D721Med (cell line): ENCODE results near the gene APOBEC3C.
"Not testable (repeated sequence)": the region's sequence is repeated elsewhere in the genome, so short reads cannot be mapped to it uniquely, and the experiment has no call there.

ENCODE experiments used
- DNase-seq: peaks from one replicate; pipeline ENCODE4 v3.0.0; 2011; ENCODE audit warnings: low spot score; ENCODE audit not compliant: insufficient read length
- FAIRE-seq: peaks from 2 replicates; lab custom pipeline; 2011; peaks lifted over from hg19 to GRCh38; lab: Jason Lieb, UNC
- TF ChIP-seq, protein P1 (sequence below): IDR thresholded peaks from 2 replicates; pipeline ENCODE4 v1.5.1; 2012; ENCODE audit warnings: mild to moderate bottlenecking, control low read depth; ENCODE audit not compliant: insufficient read depth; ENCODE audit errors: missing control alignments

The APOBEC3C gene

DNA sequence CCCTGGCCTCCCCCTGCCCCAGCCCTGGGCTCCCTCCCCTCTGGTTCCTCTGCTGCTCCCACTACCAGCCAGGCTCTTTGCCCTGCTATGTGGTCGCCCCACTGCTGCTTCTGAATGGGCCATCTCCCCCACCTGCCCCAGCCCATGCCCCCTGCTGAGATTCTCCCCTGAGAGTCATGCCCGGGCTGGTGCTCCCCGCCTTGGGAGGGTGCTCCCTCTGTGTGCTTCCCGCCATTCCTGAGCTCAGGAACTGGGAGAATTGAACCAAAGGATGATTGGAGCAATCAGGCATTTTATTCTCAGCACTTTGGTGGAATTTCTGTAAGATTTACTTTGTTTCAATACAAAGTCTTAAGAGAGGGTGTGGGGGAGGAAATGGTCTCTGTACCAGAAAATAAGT lies 13.7 kb downstream of the APOBEC3C start:
- TF ChIP-seq, protein P1, sequence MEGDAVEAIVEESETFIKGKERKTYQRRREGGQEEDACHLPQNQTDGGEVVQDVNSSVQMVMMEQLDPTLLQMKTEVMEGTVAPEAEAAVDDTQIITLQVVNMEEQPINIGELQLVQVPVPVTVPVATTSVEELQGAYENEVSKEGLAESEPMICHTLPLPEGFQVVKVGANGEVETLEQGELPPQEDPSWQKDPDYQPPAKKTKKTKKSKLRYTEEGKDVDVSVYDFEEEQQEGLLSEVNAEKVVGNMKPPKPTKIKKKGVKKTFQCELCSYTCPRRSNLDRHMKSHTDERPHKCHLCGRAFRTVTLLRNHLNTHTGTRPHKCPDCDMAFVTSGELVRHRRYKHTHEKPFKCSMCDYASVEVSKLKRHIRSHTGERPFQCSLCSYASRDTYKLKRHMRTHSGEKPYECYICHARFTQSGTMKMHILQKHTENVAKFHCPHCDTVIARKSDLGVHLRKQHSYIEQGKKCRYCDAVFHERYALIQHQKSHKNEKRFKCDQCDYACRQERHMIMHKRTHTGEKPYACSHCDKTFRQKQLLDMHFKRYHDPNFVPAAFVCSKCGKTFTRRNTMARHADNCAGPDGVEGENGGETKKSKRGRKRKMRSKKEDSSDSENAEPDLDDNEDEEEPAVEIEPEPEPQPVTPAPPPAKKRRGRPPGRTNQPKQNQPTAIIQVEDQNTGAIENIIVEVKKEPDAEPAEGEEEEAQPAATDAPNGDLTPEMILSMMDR, result no peak
- DNase-seq (no peak), FAIRE-seq (no peak)

GRCh38 chr22:39028281-39028680 lies 14.2 kb downstream of the APOBEC3C start:
- DNase-seq (no peak), FAIRE-seq (no peak)
- TF ChIP-seq, protein P1, result no peak

- DNase-seq (no peak), FAIRE-seq (no peak)
- TF ChIP-seq, protein P1, result no peak
These were observed 15.2 kb downstream of the APOBEC3C start for GRCh38 chr22:39029227-39029626.

DNA sequence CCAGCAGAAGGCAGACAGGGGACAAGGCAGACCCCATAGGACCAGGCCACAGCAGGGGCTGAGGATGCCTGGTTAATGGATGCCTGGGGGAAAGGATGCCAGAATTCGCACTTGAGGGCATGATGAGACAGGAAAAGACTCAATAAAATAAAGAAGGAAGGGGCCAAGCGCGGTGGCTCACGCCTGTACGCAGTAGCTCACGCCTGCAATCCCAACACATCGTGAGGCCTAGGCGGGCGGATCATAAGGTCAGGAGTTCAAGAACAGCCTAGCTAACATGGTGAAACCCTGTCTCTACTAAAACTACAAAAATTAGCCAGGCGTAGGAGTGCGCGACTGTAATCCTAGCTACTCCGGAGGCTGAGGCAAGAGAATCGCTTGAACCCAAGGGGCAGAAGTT lies 16.6 kb downstream of the APOBEC3C start:
- no peak for DNase-seq
- TF ChIP-seq, protein P1, result no peak

DNA sequence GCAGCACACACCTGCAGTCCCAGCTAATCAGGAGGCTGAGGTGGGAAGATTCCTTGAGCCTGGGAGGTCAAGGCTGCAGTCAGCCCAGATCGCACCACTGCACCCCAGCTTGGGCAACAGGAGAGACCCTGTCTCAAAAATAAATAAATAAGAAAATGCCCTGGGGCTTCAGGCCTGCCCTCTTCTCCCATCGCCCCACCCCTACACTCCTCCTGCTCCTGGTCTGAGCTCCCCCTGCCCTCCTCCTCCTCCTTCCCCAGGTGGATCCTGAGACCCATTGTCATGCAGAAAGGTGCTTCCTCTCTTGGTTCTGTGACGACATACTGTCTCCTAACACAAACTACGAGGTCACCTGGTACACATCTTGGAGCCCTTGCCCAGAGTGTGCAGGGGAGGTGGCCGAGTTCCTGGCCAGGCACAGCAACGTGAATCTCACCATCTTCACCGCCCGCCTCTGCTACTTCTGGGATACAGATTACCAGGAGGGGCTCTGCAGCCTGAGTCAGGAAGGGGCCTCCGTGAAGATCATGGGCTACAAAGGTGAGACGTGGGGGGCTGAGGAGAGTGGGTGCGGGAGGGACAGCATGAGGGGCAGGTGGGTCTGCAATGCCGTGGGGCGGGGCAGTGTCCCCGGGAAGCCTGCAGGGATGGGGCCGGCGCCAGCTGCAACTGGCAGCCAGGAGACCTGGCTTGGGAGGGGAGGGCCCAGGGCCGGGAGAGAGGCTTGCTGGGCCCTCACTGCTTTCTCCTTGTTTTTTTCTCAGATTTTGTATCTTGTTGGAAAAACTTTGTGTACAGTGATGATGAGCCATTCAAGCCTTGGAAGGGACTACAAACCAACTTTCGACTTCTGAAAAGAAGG lies 17.6 kb downstream of the APOBEC3C start:
- FAIRE-seq, DNase-seq: not testable (repeated sequence)

More for the DNA sequence above, 16.6 kb downstream of the APOBEC3C start:
- no peak for FAIRE-seq

- FAIRE-seq, DNase-seq: not testable (repeated sequence)
These were observed 23.0 kb downstream of the APOBEC3C start for GRCh38 chr22:39037071-39037470.

- DNase-seq (no peak), FAIRE-seq (no peak)
These were observed 25.5 kb downstream of the APOBEC3C start for GRCh38 chr22:39039306-39040126.

GRCh38 chr22:39040155-39040537 lies 26.1 kb downstream of the APOBEC3C start:
- FAIRE-seq, DNase-seq: not testable (repeated sequence)

More at GRCh38 chr22:39039306-39040126, 25.5 kb downstream of the APOBEC3C start:
- TF ChIP-seq, protein P1, result no peak

DNA sequence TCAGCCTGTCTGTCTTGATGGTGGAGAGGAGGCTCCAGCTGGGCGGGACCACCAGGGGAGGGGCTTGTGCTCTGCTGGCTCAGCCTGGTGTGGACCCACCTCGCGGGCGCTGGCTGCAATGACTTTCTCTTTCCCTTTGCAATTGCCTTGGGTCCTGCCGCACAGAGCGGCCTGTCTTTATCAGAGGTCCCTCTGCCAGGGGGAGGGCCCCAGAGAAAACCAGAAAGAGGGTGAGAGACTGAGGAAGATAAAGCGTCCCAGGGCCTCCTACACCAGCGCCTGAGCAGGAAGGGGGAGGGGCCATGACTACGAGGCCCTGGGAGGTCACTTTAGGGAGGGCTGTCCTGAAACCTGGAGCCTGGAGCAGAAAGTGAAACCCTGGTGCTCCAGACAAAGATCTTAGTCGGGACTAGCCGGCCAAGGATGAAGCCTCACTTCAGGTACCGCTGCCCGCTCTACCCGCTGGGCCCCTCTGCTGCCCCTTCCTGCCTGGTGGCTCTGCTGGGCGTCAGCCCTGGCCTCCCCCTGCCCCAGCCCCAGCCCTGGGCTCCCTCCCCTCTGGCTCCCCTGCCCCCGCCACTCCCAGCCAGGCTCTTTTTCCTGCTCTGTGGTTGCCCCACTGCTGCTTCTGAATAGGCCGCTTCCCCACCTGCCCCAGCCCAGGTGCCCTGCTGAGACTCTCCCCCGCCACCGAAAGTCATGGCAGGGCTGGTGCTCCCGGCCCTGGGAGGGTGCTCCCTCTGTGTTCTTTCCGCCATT lies 26.7 kb downstream of the APOBEC3C start, which contains the start of gene APOBEC3F:
APOBEC3F (plus strand) TSS at position 327 of the 759 bp plus-strand sequence; CDS start at position 424, 97 bp downstream.
- not testable (repeated sequence) for FAIRE-seq

More for the DNA sequence above, 26.7 kb downstream of the APOBEC3C start, which contains the start of gene APOBEC3F:
- DNase-seq, result not testable (repeated sequence)
